Thyroid gland (tissue), 4 donors: ENCODE measurements around the gene DARS1.

Experiments
- POLR2A ChIP-seq, 2 donors: fragments of 450-650 bp; IDR thresholded peaks; one replicate each; pipeline ENCODE4 v1.6.1; 2017; ENCODE audit warnings: antibody characterized with exemption in 2 of 2, mild to moderate bottlenecking in 2 of 2, moderate library complexity in 1 of 2
- TF ChIP-seq, protein P1 (sequence below), 6 experiments: fragments of 200-600 bp in 3 of 6; fragments of 450-650 bp in 3 of 6; sonication (generic) in 3 of 6; IDR thresholded peaks; one replicate each; pipeline ENCODE4 v1.5.1; 2016 to 2019; ENCODE audit warnings: antibody characterized with exemption in 6 of 6, mild to moderate bottlenecking in 2 of 6, inconsistent platforms in 1 of 6, moderate library complexity in 1 of 6

- TF ChIP-seq POLR2A (IDR thresholded peaks at IDR 0.05), result no peak
- TF ChIP-seq, protein P1, sequence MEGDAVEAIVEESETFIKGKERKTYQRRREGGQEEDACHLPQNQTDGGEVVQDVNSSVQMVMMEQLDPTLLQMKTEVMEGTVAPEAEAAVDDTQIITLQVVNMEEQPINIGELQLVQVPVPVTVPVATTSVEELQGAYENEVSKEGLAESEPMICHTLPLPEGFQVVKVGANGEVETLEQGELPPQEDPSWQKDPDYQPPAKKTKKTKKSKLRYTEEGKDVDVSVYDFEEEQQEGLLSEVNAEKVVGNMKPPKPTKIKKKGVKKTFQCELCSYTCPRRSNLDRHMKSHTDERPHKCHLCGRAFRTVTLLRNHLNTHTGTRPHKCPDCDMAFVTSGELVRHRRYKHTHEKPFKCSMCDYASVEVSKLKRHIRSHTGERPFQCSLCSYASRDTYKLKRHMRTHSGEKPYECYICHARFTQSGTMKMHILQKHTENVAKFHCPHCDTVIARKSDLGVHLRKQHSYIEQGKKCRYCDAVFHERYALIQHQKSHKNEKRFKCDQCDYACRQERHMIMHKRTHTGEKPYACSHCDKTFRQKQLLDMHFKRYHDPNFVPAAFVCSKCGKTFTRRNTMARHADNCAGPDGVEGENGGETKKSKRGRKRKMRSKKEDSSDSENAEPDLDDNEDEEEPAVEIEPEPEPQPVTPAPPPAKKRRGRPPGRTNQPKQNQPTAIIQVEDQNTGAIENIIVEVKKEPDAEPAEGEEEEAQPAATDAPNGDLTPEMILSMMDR (IDR thresholded peaks at IDR 0.05), result no peak
Measured at GRCh38 chr2:136016427-136016826, 31.0 kb upstream of the DARS1 start.
